Stimulated activated CD8-positive, alpha-beta memory T cell treated with anti-CD3 and anti-CD28 coated beads, Interleukin-2, amount 100 ng/mL, for 48 hours (primary cell): Measurements from ENCODE around the gene ZBTB20.

ENCODE experiments used
- DNase-seq, 2 donors: peaks; one replicate each; pipeline ENCODE4 v3.0.0-alpha.2; 2020; ENCODE audit warnings: low read depth in 2 of 2

ZBTB20 gene

GRCh38 chr3:114770874-114771273 lies 376.2 kb downstream of the ZBTB20 start:
- DNase-seq, result no peak

DNA sequence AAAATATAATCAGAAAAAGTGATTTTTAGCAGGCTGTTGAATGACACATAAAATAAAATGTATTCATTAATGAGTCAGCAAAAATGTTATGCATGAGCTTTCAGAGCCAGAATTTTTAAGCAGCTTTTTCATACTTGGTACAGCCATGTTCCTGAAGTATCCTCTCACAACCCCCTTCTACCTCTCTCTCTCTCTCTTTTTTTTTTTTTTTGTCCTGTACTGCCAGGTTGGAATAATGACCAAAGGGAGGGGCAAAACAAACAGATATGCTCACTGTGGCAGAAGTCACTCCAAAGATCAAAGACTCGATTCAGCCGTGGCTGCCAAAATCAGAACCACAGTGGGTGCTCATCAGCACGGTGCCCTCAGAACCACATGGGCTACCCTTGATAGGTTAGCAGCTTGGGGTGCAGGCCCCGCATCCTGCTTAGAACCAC lies 383.0 kb downstream of the ZBTB20 start:
- no peak for DNase-seq

- no peak for DNase-seq
These were observed 384.9 kb downstream of the ZBTB20 start for GRCh38 chr3:114762144-114762543.

- DNase-seq, result no peak
These were observed 386.4 kb downstream of the ZBTB20 start for GRCh38 chr3:114760679-114761078.

DNA sequence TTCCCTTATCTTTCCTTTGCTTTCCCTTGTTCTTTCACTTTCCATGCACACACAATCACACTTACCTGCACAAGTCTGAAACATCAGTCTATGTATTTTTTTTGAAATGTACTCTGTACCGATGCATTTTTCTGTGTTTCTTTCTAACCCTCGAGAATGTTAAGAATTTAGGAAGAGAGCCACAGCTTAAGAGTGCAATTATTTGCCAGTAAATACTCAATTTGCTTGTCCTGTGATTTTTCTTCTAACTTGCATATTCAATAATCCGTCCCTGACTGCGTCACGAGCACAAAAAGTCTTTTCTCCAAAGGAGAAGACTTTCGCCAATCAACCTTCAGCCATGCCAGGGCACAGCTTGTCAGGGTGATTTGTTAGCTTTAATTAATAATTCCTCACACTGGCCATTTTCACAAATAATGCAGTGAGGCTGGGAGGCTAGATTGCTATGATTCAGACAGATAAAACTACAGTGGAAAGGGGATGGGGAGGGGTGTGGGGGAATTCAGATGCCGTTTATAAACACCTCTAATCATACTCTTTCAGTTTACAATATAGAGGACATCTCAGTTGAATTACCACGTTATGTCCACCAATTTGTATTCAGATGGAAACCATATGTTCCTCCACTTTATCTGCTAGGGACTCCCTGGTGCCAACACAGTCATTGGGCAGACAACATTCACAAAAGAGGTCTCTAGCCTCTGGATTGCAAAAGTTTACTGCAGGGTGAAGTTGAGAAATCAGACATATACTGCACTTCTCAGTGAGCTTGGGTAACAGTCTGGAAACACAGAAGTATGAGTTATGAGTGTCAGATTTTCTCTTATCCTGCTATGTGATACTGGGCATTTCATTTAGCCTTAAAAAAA lies 388.0 kb downstream of the ZBTB20 start:
- no peak for DNase-seq

- DNase-seq, result no peak
These were observed 390.4 kb downstream of the ZBTB20 start for GRCh38 chr3:114756506-114757279.

GRCh38 chr3:114746502-114746901 lies 400.6 kb downstream of the ZBTB20 start:
- no peak for DNase-seq

DNA sequence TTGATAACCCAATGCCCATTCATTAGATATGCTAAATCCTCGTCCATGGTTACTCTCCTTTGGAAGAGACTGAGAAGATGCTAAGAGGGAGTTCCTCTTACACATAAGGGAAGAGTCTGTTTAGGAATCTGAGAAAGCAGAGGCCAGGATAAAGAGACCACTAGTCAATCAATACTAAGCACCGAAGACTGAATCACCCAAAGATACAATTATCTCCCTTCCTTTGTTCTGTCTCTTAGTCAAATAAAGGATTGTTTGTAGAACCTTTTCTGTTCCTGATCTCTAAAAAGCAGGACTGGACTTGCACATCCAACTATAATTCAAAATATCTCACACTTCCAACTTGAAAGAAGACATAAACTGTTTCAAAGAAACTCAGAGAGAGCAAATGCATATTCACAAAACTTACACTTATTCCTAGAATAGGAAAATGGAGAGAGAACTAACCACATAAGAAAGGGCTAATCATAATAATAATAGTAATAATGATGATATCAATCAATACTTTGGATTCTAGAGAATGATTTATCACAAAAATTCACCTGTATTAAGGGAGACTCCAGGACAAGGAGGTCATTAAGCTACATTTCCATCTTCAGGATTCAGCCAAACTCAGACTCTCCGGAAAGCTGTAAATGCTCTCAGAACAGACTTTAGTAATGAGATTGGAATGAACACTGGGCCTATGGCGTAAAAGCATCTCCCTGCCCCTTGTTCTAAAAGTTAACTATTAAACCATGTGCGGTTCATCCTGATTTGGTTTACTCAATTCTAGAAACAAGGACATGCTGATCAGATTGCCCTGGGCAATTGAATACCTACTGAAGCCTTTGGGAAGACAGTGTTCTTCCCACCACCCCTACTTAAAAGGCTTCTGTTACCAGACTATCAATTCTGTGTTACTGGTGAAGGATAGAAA lies 401.5 kb downstream of the ZBTB20 start:
- DNase-seq, result no peak

DNA sequence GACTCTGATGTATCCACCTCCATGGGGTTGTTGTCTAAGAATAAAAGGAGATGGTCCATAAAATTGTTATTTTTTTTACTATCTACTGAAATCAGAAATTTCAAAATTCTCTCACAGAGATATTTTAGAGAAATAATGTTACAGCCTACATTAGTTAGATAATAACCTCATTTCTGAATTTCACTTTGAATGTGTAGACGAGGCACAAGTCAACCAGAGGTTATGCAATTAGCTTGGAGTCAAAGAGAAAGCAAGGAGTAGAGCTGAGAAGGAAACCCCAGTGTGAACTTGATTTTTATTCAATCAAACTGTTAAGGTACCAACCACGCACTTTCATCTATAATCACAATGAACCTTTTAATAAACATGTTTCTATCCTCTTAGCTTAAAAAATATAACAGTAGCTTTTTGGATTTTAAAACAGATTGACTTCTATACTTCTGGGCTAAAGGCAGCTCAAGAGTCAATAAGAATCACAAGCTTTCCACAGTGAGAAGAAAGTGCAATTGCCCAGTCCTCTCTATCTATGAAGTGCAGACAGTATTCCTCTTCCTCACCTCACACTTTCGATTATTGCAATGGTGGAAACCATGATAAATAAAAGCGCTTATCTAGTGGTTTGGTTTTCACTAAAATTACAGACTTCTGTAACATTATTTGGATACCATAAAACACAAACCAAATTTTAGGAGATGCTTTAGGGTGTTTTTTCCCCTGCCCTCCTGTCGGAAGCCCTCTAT lies 403.2 kb downstream of the ZBTB20 start:
- no peak for DNase-seq

- DNase-seq, result no peak
These were observed 406.0 kb downstream of the ZBTB20 start for GRCh38 chr3:114741066-114741465.

DNA sequence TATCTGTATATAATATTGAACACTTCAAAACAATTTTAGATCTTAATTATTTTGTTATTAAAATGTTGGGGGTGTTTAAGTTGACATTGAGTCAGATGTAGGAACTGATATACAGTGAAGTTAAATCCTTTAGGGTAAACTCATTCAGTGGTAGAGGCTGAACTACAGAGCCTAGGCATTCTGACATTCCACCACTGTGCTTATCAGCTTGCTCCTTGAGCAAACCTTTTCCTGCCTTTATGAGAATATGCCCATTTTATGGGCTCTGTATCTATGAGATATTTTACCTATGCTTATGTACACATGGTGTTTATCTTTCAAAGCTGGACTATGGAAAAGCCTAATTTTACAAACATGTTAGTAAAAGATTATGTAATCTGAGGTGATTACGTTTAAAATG lies 407.5 kb downstream of the ZBTB20 start:
- no peak for DNase-seq

GRCh38 chr3:114732353-114732752 lies 414.7 kb downstream of the ZBTB20 start:
- no peak for DNase-seq

GRCh38 chr3:114730397-114730796 lies 416.7 kb downstream of the ZBTB20 start:
- DNase-seq, result no peak

- no peak for DNase-seq
These were observed 419.7 kb downstream of the ZBTB20 start for GRCh38 chr3:114727373-114727772.

DNA sequence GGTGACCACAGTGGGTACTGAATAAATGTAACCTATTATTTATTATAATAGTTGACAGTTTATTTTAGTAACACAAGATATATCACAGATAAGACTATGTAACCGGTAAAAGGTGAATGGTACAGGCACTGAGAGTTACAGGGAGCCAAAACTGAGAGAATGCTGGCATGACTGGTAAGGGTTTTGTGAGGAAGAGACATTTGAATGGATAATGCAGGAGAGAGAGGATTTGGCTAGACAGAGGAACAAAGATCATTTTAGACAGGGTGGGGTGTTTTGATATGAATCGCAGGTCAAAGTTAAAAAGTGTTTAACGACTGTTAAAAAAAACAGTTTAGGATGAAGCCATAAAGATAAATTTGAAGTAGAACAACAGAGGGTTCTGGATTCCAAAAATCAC lies 421.1 kb downstream of the ZBTB20 start:
- DNase-seq, result no peak

GRCh38 chr3:114722530-114722929 lies 424.6 kb downstream of the ZBTB20 start:
- DNase-seq, result no peak

DNA sequence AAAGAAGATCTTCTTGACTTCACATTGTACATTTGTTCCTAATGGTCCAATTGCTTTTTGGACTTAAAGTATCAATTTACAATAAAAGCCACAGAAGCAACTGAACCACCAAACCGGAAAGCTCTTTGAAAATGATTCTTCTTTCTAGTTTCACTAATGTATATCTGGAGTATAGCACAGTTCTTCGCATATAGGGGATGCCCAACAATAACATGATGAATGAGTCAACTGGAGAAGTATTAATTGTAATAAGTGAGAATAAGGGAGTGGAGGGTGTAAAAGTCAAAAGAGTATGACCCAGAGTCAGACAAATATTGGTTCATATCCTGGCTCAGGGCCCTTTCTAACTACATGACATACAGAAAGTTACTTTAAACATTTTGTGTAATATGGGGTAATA lies 425.2 kb downstream of the ZBTB20 start:
- DNase-seq, result no peak

DNA sequence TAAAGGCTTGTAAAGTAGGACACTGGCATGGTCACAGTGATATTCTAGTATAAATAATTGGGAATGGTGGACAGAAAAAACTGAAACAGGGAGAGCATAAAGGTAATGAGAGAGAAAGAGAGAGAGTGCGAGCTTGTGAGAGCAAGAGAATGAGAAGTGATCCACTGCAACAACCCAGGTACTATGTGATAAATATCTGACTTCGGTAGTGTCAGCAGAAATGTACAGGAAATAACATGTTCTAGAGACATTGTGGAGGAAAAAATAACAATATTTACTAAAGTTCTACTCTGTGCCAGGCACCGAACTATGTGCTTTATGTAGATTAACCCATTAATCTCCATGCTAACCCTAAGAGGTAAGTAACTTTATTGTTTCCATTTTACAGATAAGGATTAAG lies 425.9 kb downstream of the ZBTB20 start:
- no peak for DNase-seq

DNA sequence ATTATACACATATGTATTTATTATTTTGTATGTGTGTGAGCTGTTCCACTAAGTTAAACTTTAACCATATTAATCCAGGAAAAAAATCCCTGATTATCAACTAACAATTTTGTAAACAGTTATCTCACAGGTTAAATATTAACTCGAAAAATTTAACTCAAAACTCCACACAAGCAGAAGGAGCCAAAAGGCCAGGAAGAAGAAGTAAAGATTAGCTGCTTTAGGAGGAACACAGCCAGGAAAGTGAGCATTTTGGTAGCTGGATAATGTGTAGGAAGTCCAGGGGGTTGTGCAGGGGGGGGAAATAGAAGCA lies 428.2 kb downstream of the ZBTB20 start:
- no peak for DNase-seq

DNA sequence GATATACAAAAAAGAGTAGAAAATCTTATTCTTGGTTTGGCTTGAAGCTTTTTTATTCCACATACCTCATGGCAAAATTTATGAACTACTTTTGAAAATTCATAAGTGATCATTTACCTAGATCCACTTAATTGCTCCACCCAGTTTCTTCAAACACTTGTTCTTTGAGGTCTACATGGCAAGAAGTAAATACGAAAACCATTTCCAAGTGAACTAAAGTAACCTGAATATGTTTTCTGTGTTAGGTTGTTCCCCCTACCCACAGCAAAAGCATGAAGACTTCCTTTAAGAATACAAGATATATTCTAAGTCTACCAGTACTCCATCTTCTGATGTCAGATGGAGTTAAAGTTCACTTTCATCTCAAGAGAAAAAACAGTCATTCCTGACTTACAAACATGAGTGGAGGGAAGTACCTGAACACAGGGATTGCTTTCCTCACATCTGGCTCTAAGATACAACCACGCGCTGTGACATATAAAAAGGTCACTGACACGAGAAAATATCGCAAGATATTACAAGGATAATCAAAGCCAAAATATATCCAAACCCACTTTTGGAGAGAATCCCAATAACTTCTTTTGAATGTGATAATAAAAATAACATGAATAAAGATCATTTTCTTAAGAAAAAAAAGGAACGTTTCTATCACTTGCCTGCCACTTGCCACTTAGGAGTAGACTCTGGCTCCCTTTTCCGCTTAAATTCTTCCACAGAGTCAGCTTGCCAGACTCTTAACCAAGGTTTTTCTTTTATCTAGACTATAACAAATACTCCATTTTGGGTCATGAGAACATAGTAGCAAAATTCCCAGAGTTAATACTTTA lies 428.8 kb downstream of the ZBTB20 start:
- no peak for DNase-seq

DNA sequence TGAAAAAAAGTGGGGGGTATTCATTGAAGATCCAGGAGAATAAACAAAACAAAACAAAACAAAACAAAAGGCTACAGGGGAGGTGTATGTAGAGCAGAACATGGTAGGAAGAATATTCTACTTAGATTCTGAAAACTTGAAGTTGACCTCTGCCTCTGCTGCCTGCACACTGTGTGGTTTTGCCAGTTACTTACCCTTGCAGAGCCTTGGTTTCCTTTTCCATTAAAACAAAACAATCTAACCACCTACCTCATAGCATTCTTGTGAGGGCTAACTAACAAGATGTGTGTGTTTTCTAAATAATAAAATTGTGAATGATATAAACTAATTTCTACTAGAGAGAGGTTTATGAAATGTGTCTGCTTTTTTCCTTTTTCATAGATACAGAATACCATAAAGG lies 430.2 kb downstream of the ZBTB20 start:
- no peak for DNase-seq
